Upper lobe of left lung (tissue), 6 donors: ENCODE results near the gene TP53BP1. TPM values are rescaled to one million over a fixed set of nuclear protein-coding genes. Genes with fewer than 3 reads are reported as not detected.

ENCODE experiments used
- ATAC-seq, 2 donors: fragments of 200-7000 bp; cut with Tn5 transposase; one replicate each; pipeline ENCODE4 v1.9.1; 2022; ENCODE audit warnings: mild to moderate bottlenecking in 2 of 2, moderate library complexity in 2 of 2; ENCODE audit not compliant: low FRiP score in 2 of 2
- DNase-seq, 2 donors: peaks; one replicate each; pipeline ENCODE4 v3.0.0-alpha.2; 2019 to 2020
- H3K27ac ChIP-seq, 4 donors: fragments of 200-600 bp; sonication (generic); one replicate each; pipeline ENCODE4 v1.5.1; 2016 to 2019
- H3K27me3 ChIP-seq, 4 donors: fragments of 200-600 bp; sonication (generic); one replicate each; pipeline ENCODE4 v1.5.1; 2017 to 2019
- H3K36me3 ChIP-seq, 4 donors: fragments of 200-600 bp; sonication (generic); one replicate each; pipeline ENCODE4 v1.5.1; 2016 to 2019
- H3K4me1 ChIP-seq, 4 donors: fragments of 200-600 bp; sonication (generic); one replicate each; pipeline ENCODE4 v1.5.1; 2018 to 2019
- H3K4me3 ChIP-seq, 4 donors: fragments of 200-600 bp; sonication (generic); one replicate each; pipeline ENCODE4 v1.5.1; 2017 to 2019; ENCODE audit warnings: mild to moderate bottlenecking in 2 of 4, moderate library complexity in 1 of 4
- H3K9me3 ChIP-seq, 4 donors: fragments of 200-600 bp; sonication (generic); one replicate each; pipeline ENCODE4 v1.5.1; 2018 to 2019
- CTCF ChIP-seq, 6 experiments: fragments of 450-650 bp in 4 of 6; fragments of 200-600 bp in 2 of 6; sonication (generic) in 2 of 6; IDR thresholded peaks; one replicate each; pipeline ENCODE4 v1.5.1; 2016 to 2019; ENCODE audit warnings: antibody characterized with exemption in 6 of 6
- EP300 ChIP-seq, 4 donors: sonication (generic); formaldehyde crosslinking; IDR thresholded peaks; one replicate each; pipeline ENCODE4 v1.5.1; 2017; ENCODE audit warnings: antibody characterized with exemption in 4 of 4, control low read depth in 2 of 4
- POLR2A ChIP-seq, 4 donors: fragments of 450-650 bp; IDR thresholded peaks; one replicate each; pipeline ENCODE4 v1.5.1; 2016 to 2017; ENCODE audit warnings: antibody characterized with exemption in 4 of 4, mild to moderate bottlenecking in 2 of 4
- POLR2AphosphoS5 ChIP-seq, 2 donors: sonication (generic); formaldehyde crosslinking; IDR thresholded peaks; one replicate each; pipeline ENCODE4 v1.5.1; 2017; ENCODE audit warnings: antibody characterized with exemption in 2 of 2
- WGBS, 2 donors: methylation state at CpG; one replicate each; pipeline ENCODE4 v1.1.5; 2017 to 2018; 5-methylcytosine and 5-hydroxymethylcytosine counted together
- total RNA-seq, 6 donors: library from RNA; depleted of rRNA in 4 of 6; stranded (reverse); fragments of >200 nt in 4 of 6; gene quantifications; one replicate each; pipeline versions ENCODE4 v1.1.0 to v1.2.1, GENCODE V29; 2016 to 2021
- donor health status: DM: no; HTN: no; CAD: no; lungs with moderate emphysema.
- donor health status: DM: no; HTN: yes; CAD: no; lungs with severe emphysema.

Gene TP53BP1
- total RNA-seq, 6 donors from 2014 or later = 19.3 to 122 (median 28.7) TPM

DNA sequence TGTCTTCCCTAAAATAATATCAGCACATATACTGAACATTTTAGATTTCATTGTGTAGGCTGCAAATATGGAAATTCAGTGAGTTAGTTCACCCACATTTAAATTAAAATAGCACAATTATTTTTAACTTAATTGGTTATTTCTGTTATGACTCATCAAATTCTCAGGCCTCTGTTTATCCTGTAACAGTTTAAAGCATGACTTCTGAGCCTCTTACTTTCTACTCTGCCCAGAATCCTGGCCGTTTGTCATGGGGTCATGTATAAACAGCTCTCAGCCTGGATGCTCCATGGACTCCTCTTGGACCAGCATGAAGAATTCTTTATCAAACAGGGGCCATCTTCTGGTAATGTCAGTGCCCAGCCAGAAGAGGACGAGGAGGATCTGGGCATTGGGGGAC, 109.9 kb downstream of the TP53BP1 start:
- peaks cover 11 to 92% (median 42%) of the 10 kb centered on the region in 4 donors for H3K36me3 ChIP-seq

DNA sequence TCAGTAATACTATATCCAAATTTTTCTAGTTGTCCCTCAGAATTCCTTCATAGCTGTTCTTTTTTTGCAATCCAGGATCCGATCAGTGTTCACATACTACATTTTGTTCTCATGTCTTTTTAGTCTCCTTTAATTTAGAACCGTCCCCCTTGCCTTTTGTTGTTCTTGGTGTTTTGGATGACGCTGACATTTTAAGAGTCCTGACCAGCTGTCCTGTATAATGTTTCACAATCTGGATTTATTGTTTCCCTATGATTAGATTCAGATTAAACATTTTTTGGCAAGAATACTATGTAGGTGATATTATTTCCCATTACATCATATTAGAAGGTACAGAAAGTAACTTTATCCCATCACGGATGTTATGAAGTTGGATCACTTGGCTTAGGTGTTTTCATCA, 110.6 kb downstream of the TP53BP1 start:
- H3K4me3 ChIP-seq = no peak overlapping the region
- no peak for TF ChIP-seq POLR2AphosphoS5 (IDR thresholded peaks at IDR 0.05)
- no peak for TF ChIP-seq EP300 (IDR thresholded peaks at IDR 0.05)
- TF ChIP-seq POLR2A (IDR thresholded peaks at IDR 0.05) = no peak
- TF ChIP-seq CTCF (IDR thresholded peaks at IDR 0.05) = no peak
- ATAC-seq = no peak
- no peaks in the 10 kb centered on the region for H3K27me3 ChIP-seq
- WGBS, 2 donors = 96% methylated on average over 4 of the region's 4 CpGs
- peaks cover 11 to 89% (median 38%) of the 10 kb centered on the region in 4 donors for H3K36me3 ChIP-seq
- H3K4me1 ChIP-seq = no peaks in the 10 kb centered on the region
- no peak overlapping the region for H3K27ac ChIP-seq
- no peak for DNase-seq
- no peaks in the 10 kb centered on the region for H3K9me3 ChIP-seq

More for the DNA sequence above, 109.9 kb downstream of the TP53BP1 start:
- Histone ChIP-seq H3K27me3 (no peaks in the 10 kb centered on the region), H3K4me3 (no peak overlapping the region), H3K27ac (no peak overlapping the region), H3K9me3 (no peaks in the 10 kb centered on the region), H3K4me1 (no peaks in the 10 kb centered on the region)
- DNase-seq (no peak), ATAC-seq (no peak)
- WGBS, 2 donors = 78 to 82% methylated on average over 2 of the region's 2 CpGs
- TF ChIP-seq CTCF (IDR thresholded peaks at IDR 0.05) = no peak
- no peak for TF ChIP-seq POLR2A (IDR thresholded peaks at IDR 0.05)
- TF ChIP-seq POLR2AphosphoS5 (IDR thresholded peaks at IDR 0.05) = no peak
- no peak for TF ChIP-seq EP300 (IDR thresholded peaks at IDR 0.05)

DNA sequence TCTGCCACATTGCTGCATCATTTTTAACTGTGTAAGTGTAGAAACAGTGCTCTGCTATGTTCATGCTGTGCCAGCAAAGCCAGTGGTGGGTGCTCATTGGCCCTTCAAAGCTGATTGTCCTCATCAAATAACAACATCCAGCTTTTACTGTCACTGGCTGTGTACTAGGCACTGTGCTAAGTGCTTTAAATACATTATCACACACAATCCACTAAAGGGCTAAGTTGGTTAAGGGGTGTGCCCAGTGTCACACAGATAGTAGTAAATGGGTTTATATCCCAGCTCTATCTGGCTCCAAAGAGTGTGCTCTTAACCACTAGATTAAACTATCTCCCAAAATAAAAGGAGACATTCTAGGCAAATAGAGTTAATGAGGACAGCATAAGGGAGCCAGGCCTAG, 114.4 kb downstream of the TP53BP1 start:
- DNase-seq = no peak
- ATAC-seq = no peak
- H3K9me3 ChIP-seq = no peaks in the 10 kb centered on the region
- no peaks in the 10 kb centered on the region for H3K27me3 ChIP-seq
- H3K4me3 ChIP-seq = no peak overlapping the region
- H3K27ac ChIP-seq = no peak overlapping the region
- TF ChIP-seq POLR2AphosphoS5 (IDR thresholded peaks at IDR 0.05) = no peak
- no peak for TF ChIP-seq CTCF (IDR thresholded peaks at IDR 0.05)
- TF ChIP-seq EP300 (IDR thresholded peaks at IDR 0.05) = no peak
- no peak for TF ChIP-seq POLR2A (IDR thresholded peaks at IDR 0.05)
- H3K4me1 ChIP-seq = no peaks in the 10 kb centered on the region
- H3K36me3 ChIP-seq = peaks cover 11 to 62% (median 17%) of the 10 kb centered on the region in 4 donors

GRCh38 chr15:43376017-43376705, 116.8 kb downstream of the TP53BP1 start:
- peaks cover 11 to 14% (median 14%) of the 10 kb centered on the region in 4 donors for H3K4me1 ChIP-seq
- no peaks in the 10 kb centered on the region for H3K9me3 ChIP-seq
- DNase-seq (no peak), ATAC-seq (peak in 1 of 2 donors; percentile 57)
- H3K4me3 ChIP-seq = no peak overlapping the region
- WGBS, 2 donors = 83 to 90% methylated on average over 13 of the region's 13 CpGs
- peak; percentile 30 to 59 (median 44) for TF ChIP-seq CTCF (IDR thresholded peaks at IDR 0.05)
- TF ChIP-seq EP300 (IDR thresholded peaks at IDR 0.05) = no peak
- no peaks in the 10 kb centered on the region for H3K27me3 ChIP-seq
- peaks cover 3 to 40% (median 7%) of the 10 kb centered on the region in 4 donors for H3K36me3 ChIP-seq
- no peak overlapping the region for H3K27ac ChIP-seq
